SIG-M5 treated with dmso at 0.1 percent for 504 hours (cell line): ENCODE results near the gene EPB41L1.

Experiments
- DNase-seq: peaks from one replicate; lab custom pipeline; 2025; ENCODE audit not compliant: unreplicated experiment; lab: John Stamatoyannopoulos, UW

The EPB41L1 gene

GRCh38 chr20:36184816-36185776, 30.6 kb downstream of the EPB41L1 start:
- DNase-seq = no peak

- no peak for DNase-seq
These were observed 39.6 kb downstream of the EPB41L1 start for GRCh38 chr20:36193977-36194712.

GRCh38 chr20:36196676-36197075, 42.1 kb downstream of the EPB41L1 start:
- DNase-seq = no peak

- DNase-seq = no peak
These were observed 42.7 kb downstream of the EPB41L1 start for GRCh38 chr20:36197271-36197670.

- peak; percentile 70 for DNase-seq
These were observed 45.1 kb downstream of the EPB41L1 start for GRCh38 chr20:36199345-36200257.

GRCh38 chr20:36200451-36200850, 45.9 kb downstream of the EPB41L1 start:
- no peak for DNase-seq

GRCh38 chr20:36201198-36201597, 46.7 kb downstream of the EPB41L1 start:
- DNase-seq = no peak

- peak; percentile 40 for DNase-seq
These were observed 48.4 kb downstream of the EPB41L1 start for GRCh38 chr20:36202891-36203338.

GRCh38 chr20:36203861-36204260, 49.3 kb downstream of the EPB41L1 start:
- DNase-seq = no peak

GRCh38 chr20:36205026-36205425, 50.5 kb downstream of the EPB41L1 start:
- no peak for DNase-seq

GRCh38 chr20:36206068-36206467, 51.5 kb downstream of the EPB41L1 start:
- DNase-seq = no peak

- DNase-seq = no peak
These were observed 52.1 kb downstream of the EPB41L1 start for GRCh38 chr20:36206641-36207040.

GRCh38 chr20:36207602-36208001, 53.1 kb downstream of the EPB41L1 start:
- DNase-seq = no peak

GRCh38 chr20:36208257-36208656, 53.7 kb downstream of the EPB41L1 start:
- no peak for DNase-seq

- no peak for DNase-seq
These were observed 56.0 kb downstream of the EPB41L1 start for GRCh38 chr20:36210436-36211021.

GRCh38 chr20:36213362-36213761, 58.8 kb downstream of the EPB41L1 start:
- no peak for DNase-seq

- DNase-seq = no peak
These were observed 60.2 kb downstream of the EPB41L1 start for GRCh38 chr20:36214684-36215256.

- no peak for DNase-seq
These were observed 61.2 kb downstream of the EPB41L1 start for GRCh38 chr20:36215778-36216177.

- DNase-seq = no peak
These were observed 61.9 kb downstream of the EPB41L1 start for GRCh38 chr20:36216314-36217025.

- peak; percentile 6 for DNase-seq
These were observed 62.7 kb downstream of the EPB41L1 start for GRCh38 chr20:36217226-36217625.
